Stomach (tissue), 4 donors: Measurements from ENCODE around the gene PFKL.

ENCODE experiments used
- CTCF ChIP-seq, 7 experiments: fragments of 450-650 bp in 4 of 7; fragments of 200-600 bp in 3 of 7; sonication (generic) in 3 of 7; IDR thresholded peaks; one replicate each; pipeline ENCODE4 v1.5.1; 2016 to 2019; ENCODE audit warnings: antibody characterized with exemption in 7 of 7, control low read depth in 2 of 7, mild to moderate bottlenecking in 1 of 7
- EP300 ChIP-seq: sonication (generic); formaldehyde crosslinking; IDR thresholded peaks from one replicate; pipeline ENCODE4 v1.6.1; 2017; ENCODE audit warnings: antibody characterized with exemption

DNA sequence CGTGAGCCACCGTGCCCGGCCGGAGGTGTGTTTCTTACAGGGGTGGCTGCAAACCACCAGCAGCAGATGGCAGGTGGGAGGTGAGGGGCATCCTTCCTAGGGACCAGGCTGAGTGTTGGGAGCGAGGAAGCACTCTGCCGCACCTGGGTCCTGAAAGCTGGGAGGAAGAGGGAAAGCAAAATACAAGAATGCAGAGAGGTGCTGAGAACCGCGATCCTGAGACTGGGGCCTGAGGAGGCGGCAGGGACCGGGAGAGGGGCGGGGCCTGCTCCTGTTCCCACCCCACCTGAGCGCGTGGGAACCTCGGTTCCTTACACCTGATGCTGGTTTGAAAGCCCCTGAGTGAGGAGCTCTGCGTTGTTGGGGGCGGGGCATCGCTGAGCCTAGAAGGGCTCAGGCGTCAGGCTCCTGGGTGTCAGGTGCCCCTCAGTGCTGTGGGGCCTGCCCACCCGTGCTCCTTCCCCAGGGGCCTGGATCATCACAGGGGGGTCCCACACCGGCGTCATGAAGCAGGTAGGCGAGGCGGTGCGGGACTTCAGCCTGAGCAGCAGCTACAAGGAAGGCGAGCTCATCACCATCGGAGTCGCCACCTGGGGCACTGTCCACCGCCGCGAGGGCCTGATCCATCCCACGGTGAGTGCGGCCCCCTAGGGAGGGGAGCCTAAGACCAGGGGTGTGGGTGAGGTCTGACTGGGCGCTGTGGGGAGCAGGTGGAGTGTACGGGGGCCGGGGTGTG lies 69.0 kb downstream of the PFKL start:
- TF ChIP-seq CTCF (IDR thresholded peaks at IDR 0.05) (no peak), EP300 (no peak)
